NT2/D1 (cell line): ENCODE data around the gene GBP4.

ENCODE experiments used
- DNase-seq: peaks from one replicate; pipeline ENCODE4 v3.0.0-alpha.2; 2011; ENCODE audit warnings: low read depth, low spot score
- H3K27me3 ChIP-seq: 2 replicates; pipeline ENCODE4 v1.6.0; 2011; ENCODE audit warnings: mild to moderate bottlenecking; ENCODE audit not compliant: insufficient read length, insufficient read depth
- H3K36me3 ChIP-seq: 2 replicates; pipeline ENCODE4 v1.6.1; 2011; ENCODE audit warnings: mild to moderate bottlenecking, low read length, mixed read lengths; ENCODE audit not compliant: insufficient read depth, insufficient read length
- H3K4me1 ChIP-seq: 2 replicates; pipeline ENCODE4 v1.5.1; 2011; ENCODE audit not compliant: insufficient read depth, insufficient read length
- H3K4me3 ChIP-seq: 2 replicates; pipeline ENCODE4 v1.5.1; 2011; ENCODE audit warnings: low read depth; ENCODE audit not compliant: insufficient read length
- H3K9ac ChIP-seq: 2 replicates; pipeline ENCODE4 v1.6.0; 2011; ENCODE audit warnings: low read depth; ENCODE audit not compliant: insufficient read length
- H3K9me3 ChIP-seq: 2 replicates; pipeline ENCODE4 v1.5.1; 2011; ENCODE audit warnings: mild to moderate bottlenecking, low read length; ENCODE audit not compliant: insufficient read depth
- SUZ12 ChIP-seq: IDR thresholded peaks from 2 replicates; pipeline ENCODE4 v1.6.1; 2011; ENCODE audit not compliant: insufficient read length, insufficient read depth; ENCODE audit errors: extremely low read depth
- YY1 ChIP-seq: IDR thresholded peaks from 2 replicates; pipeline ENCODE4 v1.6.1; 2011; ENCODE audit not compliant: insufficient read length, insufficient read depth
- ZNF274 ChIP-seq: IDR thresholded peaks from 2 replicates; pipeline ENCODE4 v1.6.1; 2011; ENCODE audit warnings: mild to moderate bottlenecking, low read depth, low read length

Gene GBP4

GRCh38 chr1:89191314-89191713, 7.4 kb downstream of the GBP4 start:
- TF ChIP-seq SUZ12 (no peak), ZNF274 (no peak), YY1 (no peak)
- no peaks in the 10 kb centered on the region for H3K4me1 ChIP-seq
- no peak overlapping the region for H3K4me3 ChIP-seq

GRCh38 chr1:89190017-89190416, 8.7 kb downstream of the GBP4 start:
- H3K4me1 ChIP-seq, result no peaks in the 10 kb centered on the region
- no peak overlapping the region for H3K9ac ChIP-seq
- H3K4me3 ChIP-seq, result no peak overlapping the region
- DNase-seq, result no peak
- TF ChIP-seq YY1 (no peak), SUZ12 (no peak), ZNF274 (no peak)
- no peaks in the 10 kb centered on the region for H3K9me3 ChIP-seq
- no peaks in the 10 kb centered on the region for H3K36me3 ChIP-seq
- no peaks in the 10 kb centered on the region for H3K27me3 ChIP-seq

More at GRCh38 chr1:89191314-89191713, 7.4 kb downstream of the GBP4 start:
- H3K27me3 ChIP-seq, result no peaks in the 10 kb centered on the region
- H3K9me3 ChIP-seq, result no peaks in the 10 kb centered on the region
- DNase-seq, result no peak
- H3K9ac ChIP-seq, result no peak overlapping the region
- H3K36me3 ChIP-seq, result no peaks in the 10 kb centered on the region

- no peaks in the 10 kb centered on the region for H3K36me3 ChIP-seq
- no peak for TF ChIP-seq ZNF274
- TF ChIP-seq SUZ12, result no peak
- TF ChIP-seq YY1, result no peak
- H3K9ac ChIP-seq, result no peak overlapping the region
- H3K4me1 ChIP-seq, result no peaks in the 10 kb centered on the region
- no peaks in the 10 kb centered on the region for H3K9me3 ChIP-seq
- DNase-seq, result no peak
- no peak overlapping the region for H3K4me3 ChIP-seq
- no peaks in the 10 kb centered on the region for H3K27me3 ChIP-seq
These were observed 19.4 kb downstream of the GBP4 start for GRCh38 chr1:89179343-89179742.

GRCh38 chr1:89176971-89177370, 21.8 kb downstream of the GBP4 start:
- no peak for DNase-seq
- no peaks in the 10 kb centered on the region for H3K36me3 ChIP-seq
- no peaks in the 10 kb centered on the region for H3K4me1 ChIP-seq
- no peaks in the 10 kb centered on the region for H3K27me3 ChIP-seq
- H3K9ac ChIP-seq, result no peak overlapping the region
- TF ChIP-seq YY1 (no peak), ZNF274 (no peak), SUZ12 (no peak)
- H3K4me3 ChIP-seq, result no peak overlapping the region
- H3K9me3 ChIP-seq, result no peaks in the 10 kb centered on the region

GRCh38 chr1:89175601-89176256, 23.0 kb downstream of the GBP4 start, which contains the start of gene GBP7:
Gene GBP7, minus strand, starts transcription at chr1:89176003. Its CDS starts 4,068 bp downstream, at chr1:89171935.
- H3K27me3 ChIP-seq, result no peaks in the 10 kb centered on the region
- no peaks in the 10 kb centered on the region for H3K4me1 ChIP-seq
- H3K36me3 ChIP-seq, result no peaks in the 10 kb centered on the region
- no peak within 1 kb of the TSS for H3K4me3 ChIP-seq
- no peak for TF ChIP-seq SUZ12
- TF ChIP-seq ZNF274, result no peak
- TF ChIP-seq YY1, result no peak
- DNase-seq, result no peak
- H3K9me3 ChIP-seq, result no peaks in the 10 kb centered on the region
- no peak within 1 kb of the TSS for H3K9ac ChIP-seq

GRCh38 chr1:89174491-89174890, 24.3 kb downstream of the GBP4 start:
- DNase-seq, result no peak
- Histone ChIP-seq H3K4me1 (no peaks in the 10 kb centered on the region), H3K27me3 (no peaks in the 10 kb centered on the region), H3K9me3 (no peaks in the 10 kb centered on the region), H3K36me3 (no peaks in the 10 kb centered on the region), H3K9ac (no peak overlapping the region), H3K4me3 (no peak overlapping the region)
- TF ChIP-seq SUZ12 (no peak), YY1 (no peak), ZNF274 (no peak)

GRCh38 chr1:89172468-89173143, 26.1 kb downstream of the GBP4 start:
- H3K4me3 ChIP-seq, result no peak overlapping the region
- H3K27me3 ChIP-seq, result no peaks in the 10 kb centered on the region
- no peaks in the 10 kb centered on the region for H3K9me3 ChIP-seq
- no peak overlapping the region for H3K9ac ChIP-seq
- TF ChIP-seq SUZ12, result no peak
- TF ChIP-seq ZNF274, result no peak
- no peak for TF ChIP-seq YY1
- no peaks in the 10 kb centered on the region for H3K4me1 ChIP-seq
- no peak for DNase-seq
- no peaks in the 10 kb centered on the region for H3K36me3 ChIP-seq
